ENCODE data around the gene CX3CR1.
"Not testable (repeated sequence)": the region's sequence is repeated elsewhere in the genome, so short reads cannot be mapped to it uniquely, and the experiment has no call there.

Gene CX3CR1

DNA sequence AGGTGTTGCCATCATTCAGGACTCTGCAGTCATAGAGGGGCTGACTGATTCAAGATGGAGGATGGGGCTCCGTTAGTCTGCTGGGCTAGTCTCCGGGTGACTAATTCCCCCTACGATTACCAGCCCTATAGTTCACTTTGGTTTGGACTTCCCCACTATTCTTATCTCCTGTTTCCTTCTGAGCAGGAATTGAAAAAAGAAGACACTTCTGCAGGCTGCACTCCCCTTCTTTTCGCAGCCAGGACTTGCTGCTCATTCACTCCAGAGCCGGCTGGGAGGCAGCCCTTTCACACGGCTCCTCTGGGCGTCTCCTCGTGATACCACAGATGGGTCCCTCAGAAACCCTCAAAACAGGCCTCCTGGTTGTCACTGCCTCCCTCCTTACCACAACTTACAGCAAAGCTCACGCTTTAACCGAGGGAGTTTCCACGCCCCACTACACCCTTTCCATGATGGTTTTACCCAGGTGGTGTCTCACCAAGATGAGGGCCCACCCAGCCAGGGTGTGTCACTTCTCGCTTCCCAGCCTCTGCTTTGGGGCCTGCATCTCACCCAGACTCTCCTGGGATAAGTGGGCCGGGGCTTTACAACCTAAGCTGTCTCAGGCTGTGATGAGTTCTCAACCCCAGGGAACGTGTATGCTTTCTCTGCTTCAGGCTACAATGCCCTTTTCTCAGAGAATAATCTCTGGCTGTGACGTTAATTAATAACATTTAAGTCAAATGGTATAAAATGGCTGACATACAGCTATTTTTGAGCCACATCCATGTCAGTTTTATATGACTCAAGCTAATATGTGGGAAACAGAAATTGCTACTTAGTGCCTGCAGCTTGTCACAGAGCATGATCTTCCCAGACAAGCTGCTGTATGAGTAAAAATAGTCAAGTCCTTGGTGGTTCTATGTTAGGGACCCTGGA, 11.9 kb downstream of the CX3CR1 start:
- peak; percentile 35 to 40 for DNase-seq (ENCODE audit: low read depth in 1 of 2, low spot score in 1 of 2)

DNA sequence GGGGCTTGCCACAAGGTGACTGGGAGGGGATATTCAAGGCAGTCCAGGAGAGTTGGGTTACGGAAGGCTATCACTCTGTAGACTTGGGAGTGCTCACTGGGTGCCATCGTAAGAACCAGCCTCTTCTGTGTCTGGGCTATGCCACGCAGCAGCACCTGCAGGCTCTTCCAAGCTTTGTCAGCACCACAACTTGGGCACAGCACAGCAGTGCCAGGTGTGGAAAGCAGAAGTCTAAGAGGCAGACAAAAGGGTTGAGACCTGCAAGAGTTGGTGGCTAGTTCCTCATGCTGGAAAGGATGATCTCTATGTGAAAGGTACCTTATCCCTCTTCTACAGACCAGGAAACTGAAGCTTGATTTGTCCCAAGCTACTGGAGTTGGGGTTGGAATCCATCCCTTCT, 15.8 kb downstream of the CX3CR1 start:
- DNase-seq (ENCODE audit: low read depth in 1 of 2, low spot score in 1 of 2) = no peak

DNA sequence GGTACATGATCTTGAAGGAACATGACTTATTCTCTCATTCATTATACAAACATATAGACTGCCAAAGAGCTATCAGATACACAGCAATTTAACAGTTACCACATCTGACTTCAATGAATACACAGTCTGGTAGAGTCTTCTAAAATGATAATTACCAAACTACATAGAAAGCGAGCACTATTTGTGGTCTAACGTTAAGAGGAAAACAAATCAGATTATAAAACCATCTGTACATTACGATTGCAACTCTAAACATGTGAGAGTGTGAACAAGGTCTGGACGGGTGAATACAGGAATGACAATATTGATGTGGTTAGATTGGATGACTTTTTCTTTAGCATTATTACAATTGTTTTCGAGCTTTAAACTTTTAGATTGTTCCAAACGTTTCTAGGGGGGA, 16.3 kb downstream of the CX3CR1 start:
- no peak for DNase-seq (ENCODE audit: low read depth in 1 of 2, low spot score in 1 of 2)

DNA sequence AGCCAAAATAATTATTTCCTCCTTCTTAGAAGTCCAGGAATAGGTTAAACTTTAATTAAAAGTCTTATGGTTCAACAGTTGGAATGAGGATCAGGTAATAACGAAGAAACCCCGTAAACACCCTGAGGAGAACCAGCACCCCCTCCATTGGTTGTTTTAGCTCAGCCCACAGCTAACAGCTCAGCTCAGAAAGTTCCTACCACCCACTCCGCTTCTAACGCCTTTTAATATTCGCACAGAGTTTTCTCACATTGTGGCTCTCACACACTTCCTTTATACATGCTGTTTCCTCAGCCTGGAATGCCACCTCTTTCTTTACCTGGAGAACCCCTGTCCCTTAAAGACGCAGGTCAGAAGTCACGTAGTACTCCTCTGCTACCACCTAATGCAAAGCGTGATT, 17.0 kb downstream of the CX3CR1 start:
- no peak for DNase-seq (ENCODE audit: low read depth in 1 of 2, low spot score in 1 of 2)

DNA sequence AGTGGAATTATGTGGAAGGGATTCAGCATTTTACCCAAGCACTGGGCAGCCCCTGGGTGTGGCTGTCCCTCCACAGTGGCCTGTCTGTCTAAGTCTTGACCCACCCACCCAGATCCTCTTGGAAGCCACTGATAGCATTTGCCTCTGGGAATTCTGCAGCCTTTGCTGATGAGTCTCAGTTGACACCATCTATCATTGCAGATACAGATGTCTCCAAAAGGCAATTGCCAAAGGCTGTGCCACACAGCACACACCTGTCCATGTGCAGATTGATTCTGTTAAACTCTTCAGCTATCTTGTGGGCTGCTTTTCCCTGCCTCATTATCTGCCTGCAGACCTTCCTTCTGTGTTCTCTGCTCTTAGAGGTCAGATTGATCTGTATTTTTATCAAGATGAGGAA, 18.1 kb downstream of the CX3CR1 start:
- no peak for DNase-seq (ENCODE audit: low read depth in 1 of 2, low spot score in 1 of 2)

DNA sequence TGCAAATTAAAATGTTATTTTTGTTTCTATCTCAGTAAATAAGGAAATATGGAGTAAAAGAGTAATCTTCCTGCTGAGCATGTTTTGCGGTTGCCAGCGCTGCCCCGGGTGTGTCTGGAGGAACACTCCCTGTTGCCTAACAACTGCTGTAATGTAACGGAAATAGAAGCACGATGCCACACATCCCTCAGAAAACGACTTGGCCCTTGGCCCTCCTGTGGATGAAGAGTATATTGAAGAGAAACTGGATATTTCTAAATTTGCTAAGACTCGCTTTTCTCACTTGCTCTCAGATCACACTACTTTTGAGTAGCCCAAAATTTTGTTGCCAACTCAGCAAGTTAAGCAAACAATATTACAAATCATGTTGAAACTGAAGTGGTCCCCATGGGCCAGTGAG, 18.9 kb downstream of the CX3CR1 start:
- no peak for DNase-seq (ENCODE audit: low read depth in 1 of 2, low spot score in 1 of 2)

DNA sequence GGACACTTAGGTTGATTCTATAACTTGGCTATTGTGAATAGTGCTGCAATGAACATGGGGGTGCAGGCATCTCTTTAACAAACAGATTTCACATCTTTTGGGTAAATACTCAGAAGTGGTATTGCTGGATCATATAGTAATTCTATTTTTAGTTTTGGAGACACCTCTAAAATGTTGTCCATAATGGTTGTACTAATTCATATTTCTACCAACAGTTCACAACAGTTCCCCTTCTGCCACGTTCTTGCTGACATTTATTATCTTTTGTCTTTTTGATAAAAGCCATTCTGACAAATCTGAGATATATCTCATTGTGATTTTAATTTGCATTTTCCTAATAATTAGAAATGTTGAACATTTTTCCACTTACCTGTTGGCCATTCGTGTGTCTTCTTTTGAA, 19.5 kb downstream of the CX3CR1 start:
- no peak for DNase-seq (ENCODE audit: low read depth in 1 of 2, low spot score in 1 of 2)

DNA sequence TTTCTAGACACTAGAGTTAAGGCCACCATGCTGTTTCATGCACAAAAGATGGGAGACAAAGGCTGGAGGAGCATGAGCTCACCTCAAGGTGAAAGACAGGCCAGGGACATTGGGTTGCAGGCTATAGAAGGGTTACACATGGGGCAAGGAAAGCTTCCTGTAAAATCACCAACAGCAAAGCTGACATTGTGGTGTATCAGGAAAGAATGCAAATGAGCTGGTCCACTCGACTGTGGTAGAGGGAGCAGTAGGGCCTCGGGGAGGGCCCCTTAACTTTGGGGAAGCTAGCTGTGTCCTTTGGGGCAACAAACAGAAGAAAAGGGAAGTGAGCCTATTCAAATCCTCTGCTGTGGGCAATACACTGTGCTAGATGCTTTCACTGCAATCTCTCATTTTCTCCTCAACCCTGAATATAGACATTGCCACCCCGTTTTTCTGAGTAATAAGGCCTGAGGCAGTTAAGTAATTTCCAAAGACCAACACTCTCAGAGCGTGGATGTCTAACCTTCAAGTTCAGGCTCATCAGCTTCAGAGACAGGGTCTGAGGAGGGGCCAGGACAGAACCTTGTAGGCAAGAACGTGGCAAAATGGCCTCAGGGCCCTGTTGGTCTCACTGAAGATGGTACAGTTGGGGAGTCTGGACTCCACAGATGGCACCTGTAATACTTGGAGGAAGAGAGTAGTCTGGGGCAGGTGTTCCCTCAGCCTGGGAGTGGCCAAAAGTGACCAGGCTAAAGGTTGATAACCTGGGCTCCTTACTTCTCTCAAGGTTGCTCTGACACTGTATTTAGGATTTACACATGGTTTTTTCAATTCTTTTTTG, 24.1 kb downstream of the CX3CR1 start:
- no peak for DNase-seq (ENCODE audit: low read depth in 1 of 2, low spot score in 1 of 2)

DNA sequence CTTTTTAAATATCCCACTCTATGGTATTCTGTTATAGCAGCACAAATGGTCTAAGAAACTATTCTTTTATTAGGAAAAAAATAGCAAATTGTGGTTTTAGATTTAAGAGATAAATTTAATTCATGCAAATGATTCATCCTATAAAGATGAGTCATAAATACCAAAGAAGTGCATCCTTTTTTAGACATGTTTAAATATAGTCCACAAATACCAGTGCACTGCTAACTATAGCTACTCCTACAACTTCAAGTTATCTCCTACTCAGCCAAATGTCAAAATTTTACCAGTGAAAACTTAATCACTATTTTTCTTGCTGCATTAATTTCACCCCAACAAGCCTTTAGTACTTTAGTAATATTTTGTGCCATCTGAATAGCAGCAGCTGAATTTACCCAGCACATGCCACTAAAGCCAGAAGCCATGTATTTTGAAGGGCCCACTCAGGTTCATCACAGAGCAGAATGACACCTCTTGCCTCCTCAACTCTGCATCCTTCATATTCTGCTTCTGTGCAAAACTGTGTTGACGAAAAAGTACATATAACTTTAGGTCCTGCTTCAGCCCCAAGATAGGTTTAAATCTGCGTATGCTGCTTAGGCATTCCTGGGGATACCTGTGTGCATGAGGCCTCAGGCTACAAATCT, 24.9 kb downstream of the CX3CR1 start:
- DNase-seq (ENCODE audit: low read depth in 1 of 2, low spot score in 1 of 2) = no peak

DNA sequence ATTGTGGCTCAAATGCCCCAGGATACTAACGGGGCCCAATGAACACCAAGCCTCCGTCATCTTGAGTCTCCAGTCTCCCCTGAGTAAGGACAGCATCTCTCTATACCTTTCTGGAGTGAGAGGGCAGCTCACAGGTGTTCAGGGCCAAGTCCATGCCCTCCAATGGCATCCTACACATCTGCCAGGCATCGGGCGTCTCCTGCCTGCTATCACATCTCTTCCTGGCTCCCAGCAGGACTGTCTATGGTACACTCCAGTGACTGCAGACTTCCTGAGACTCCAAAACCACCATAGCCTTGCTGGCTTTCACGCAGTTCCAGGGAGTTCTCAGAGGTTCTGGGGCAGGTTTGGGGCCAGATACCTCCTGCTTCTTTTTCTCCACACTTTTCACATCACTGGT, 28.3 kb downstream of the CX3CR1 start:
- no peak for DNase-seq (ENCODE audit: low read depth in 1 of 2, low spot score in 1 of 2)

DNA sequence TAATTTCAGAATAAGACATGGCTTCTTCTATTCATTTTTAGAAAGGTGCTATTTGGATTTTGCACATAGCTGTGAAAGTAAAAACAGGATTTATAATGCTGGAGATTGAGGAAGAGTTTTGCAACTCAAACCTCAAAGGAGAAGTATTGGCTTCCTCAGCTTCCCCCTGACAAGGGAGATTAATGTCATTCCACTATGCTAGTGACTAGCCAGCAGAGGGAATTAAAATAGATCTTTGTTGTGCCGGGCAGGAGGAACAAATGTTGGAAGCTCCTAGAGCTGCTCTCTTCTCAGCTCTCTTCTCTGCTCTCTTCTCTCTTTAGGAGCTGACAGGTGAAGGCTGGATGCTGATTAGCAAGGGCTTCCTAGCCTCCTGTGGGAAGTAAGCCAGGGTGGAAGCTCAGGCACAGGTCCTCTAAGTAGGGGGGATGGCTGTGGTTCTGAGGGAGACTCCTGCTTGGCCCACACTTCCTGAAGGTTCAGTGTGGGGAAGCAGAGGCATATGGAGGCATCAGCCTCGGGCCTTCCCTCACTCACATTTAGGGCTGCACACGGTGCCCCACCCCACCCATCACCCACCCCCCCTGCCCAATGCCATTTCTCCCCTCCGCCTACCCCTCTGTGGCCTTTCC, 29.6 kb downstream of the CX3CR1 start:
- DNase-seq (ENCODE audit: low read depth in 1 of 2, low spot score in 1 of 2) = no peak

DNA sequence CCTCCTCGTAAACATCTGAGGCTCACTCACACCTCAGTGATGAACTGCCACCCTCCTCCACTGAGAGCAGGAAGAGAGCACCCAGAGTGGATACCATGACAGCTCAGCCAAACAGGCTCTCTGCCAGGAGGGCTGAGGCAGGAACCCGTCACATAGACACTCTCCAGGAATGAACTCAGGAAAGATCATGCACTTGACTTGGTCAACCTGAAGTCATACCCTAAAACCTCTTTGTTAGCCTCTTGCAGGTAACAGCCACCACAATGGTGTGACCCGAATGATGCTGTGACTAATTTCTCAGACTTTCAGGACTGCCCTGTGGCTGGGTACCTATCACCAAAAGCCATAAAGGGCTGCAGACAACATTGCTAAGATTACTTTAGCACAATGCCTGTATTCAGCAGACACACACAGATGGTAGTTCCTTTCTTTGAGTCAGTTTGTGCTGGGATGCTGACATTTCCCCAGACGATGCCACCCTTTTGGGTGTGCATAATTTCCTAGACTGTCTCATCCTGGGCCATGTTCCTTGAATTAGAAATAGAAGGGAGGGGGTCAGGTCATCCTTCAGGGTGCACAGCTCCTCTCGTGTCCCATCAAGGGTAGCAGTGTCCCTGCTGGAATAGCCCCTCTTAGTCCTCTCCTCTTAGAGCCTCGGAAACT, 30.3 kb downstream of the CX3CR1 start:
- DNase-seq (ENCODE audit: low read depth in 1 of 2, low spot score in 1 of 2) = no peak

DNA sequence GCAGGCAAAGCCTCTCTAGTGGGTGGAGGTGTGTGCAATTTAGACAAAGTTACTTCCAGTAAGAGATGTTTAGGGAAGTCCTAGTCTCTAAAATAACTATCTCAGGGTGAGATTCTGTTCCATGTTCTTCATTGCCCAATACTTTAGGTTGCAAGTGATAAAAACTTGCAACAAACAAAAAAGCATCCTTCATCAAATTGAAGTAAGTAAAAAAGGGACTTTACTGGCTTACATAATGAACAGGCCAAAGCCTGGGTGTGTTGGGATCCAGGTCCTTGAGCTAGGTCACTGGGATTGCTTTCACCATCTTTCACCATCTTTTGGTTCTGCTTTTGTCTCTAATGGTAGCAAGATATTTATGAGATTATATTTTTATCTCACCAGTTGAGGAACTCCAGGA, 38.3 kb downstream of the CX3CR1 start:
- DNase-seq (ENCODE audit: low read depth in 1 of 2, low spot score in 1 of 2) = no peak

DNA sequence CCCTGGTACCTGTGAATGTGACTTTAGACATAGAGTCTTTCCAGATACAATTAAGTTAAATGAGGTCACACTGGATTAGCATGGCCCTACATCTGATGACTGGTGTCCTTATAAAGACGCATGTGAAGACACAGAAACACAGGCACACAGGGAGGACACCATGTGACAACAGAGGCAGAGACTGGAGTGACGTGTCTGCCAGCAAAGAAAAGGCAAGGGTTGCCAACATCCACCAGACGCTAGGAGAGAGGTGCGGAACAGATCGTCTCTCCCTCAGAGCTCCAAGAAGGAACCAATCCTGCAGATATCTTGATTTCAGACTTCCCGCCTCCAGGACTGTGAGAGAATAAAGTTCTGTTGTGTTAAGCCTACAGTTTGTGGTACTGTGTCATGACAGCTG, 42.8 kb downstream of the CX3CR1 start:
- DNase-seq (ENCODE audit: low read depth in 1 of 2, low spot score in 1 of 2) = no peak

DNA sequence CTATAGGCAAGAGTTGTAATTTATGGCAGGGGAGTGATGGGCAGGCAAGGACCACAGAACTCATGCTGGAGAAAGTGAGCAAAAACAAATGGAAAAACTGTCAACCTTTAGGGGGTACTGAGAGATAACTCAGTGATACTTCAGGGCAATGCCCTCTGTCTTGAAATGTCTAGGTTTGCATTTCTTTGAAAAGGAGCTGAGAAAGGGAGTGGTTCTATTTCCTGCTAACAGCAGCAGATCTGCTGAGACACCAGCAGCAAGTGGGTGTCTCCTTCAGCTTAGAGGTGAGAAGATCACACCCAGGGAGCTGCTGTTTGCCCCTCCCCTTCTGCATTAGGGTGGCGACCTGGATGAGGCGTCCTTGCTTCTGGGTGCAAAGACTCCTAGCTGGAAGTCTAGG, 45.2 kb downstream of the CX3CR1 start:
- DNase-seq (ENCODE audit: low read depth in 1 of 2, low spot score in 1 of 2) = no peak

DNA sequence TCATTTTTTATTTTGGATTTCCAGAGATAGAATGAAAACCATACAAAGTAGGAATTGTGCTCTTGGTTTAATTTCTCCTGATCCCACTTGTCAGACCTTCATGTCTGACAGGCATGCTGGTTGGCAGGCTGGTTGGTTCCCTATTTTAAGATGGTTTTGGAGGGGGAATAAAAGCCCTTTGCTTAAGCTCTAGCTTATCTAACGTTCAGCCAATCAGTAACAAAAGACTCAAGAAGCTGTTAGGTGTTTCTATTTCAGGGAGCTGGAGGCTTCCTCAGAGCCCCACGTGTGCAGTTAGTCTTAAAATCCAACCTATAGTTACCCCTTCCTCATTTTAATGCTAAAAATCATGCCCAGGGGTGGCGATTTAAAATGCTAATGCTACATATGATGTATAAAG, 47.0 kb downstream of the CX3CR1 start:
- no peak for DNase-seq (ENCODE audit: low read depth in 1 of 2, low spot score in 1 of 2)

DNA sequence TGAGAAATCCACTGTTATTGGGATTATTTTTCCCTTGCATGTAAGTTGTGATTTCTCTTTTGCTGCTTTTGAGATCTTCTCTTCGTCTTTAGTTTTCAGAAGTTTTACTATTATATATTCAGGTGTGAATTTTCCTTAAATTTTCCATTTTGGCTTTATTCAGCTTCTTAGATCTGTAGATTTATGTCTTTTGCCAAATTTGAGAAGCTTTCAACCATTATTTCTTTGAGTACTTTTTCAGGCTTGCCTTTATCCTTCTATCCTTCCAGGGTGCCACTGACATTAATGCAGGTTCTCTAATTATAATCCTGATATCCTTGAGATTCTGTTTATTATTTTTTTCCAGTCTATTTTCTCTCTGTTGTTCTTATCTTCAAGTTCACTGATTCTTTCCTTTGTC, 49.4 kb downstream of the CX3CR1 start:
- DNase-seq (ENCODE audit: low read depth in 1 of 2, low spot score in 1 of 2) = no peak

DNA sequence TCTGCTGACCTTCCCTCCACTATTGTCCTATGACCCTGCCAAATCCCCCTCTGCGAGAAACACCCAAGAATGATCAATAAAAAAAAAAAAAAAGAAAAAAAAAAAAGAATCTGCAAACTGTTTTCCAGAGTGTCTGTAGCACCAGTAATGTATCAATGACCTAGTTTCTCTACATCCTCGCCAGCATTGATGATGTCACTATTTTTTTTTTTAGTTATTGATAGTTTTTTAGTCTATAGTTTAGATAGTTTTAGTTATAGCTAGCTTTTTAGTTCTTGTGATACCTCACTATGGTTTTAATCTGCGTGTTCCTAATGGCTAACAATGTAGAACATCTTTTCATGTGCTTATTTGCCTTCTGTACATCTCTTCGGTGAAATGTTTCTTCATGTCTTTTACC, 51.3 kb downstream of the CX3CR1 start:
- no peak for DNase-seq (ENCODE audit: low read depth in 1 of 2, low spot score in 1 of 2)

DNA sequence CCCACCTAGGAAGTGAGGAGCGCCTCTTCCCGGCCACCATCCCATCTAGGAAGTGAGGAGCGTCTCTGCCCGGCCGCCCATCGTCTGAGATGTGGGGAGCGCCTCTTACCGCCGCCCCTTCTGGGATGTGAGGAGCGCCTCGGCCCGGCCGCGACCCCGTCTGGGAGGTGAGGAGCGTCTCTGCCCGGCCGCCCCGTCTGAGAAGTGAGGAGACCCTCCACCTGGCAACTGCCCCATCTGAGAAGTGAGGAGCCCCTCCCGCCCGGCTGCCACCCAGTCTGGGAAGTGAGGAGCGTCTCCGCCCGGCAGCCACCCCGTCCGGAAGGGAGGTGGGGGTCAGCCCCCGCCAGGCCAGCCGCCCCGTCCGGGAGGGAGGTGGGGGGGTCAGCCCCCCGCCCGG, 52.2 kb downstream of the CX3CR1 start:
- DNase-seq (ENCODE audit: low read depth in 1 of 2, low spot score in 1 of 2) = not testable (repeated sequence)

DNA sequence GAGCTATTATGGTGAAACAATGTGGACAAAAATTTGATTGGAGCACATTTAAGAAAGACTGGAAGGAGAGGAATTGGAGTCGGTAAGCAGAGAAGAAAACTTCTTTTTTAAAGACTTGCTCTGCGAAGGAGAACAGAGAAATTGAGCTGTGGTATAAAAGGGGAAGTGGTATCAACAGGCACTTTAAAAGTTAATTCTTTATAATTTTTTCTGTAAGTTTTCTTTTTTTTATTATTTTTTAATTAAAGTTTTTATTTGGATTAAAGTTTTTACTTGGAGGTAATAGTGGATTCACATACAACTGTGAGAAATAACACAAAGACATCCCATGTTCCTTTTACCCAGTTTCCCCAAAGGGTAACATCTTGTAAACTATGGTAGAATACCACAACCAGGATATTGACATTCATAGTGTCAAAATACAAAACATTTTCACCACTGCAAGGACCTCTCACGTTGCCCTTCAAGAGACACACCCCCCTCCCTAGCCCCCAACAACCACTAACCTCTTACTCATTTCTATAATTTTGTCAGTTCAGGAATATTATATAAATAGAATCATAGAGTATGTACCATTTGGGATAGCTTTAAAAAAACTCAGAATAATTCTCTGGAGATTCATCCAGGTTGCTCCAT, 53.6 kb downstream of the CX3CR1 start:
- no peak for DNase-seq (ENCODE audit: low read depth in 1 of 2, low spot score in 1 of 2)

Data from stimulated activated CD4-positive, alpha-beta T cell treated with anti-CD3 and anti-CD28 coated beads, Interleukin-15, amount 100 ng/mL, for 1 hour (primary cell).